ENCODE measurements around the gene CCDC24. TPM values are rescaled to one million over a fixed set of nuclear protein-coding genes. Genes with fewer than 3 reads are reported as not detected.
A peak's percentile ranks its signal among the peaks of the same experiment; 100 is the strongest.

Gene CCDC24
- total and polyA plus RNA-seq, 9 of the 15 experiments (the other 6 are each of a cell fraction or from before 2014, with no cell fraction given): 0.31 to 4.5 (median 1.5) TPM

- Histone ChIP-seq H3K27me3 (ENCODE audit: control insufficient read depth in 2 of 2, insufficient read depth in 2 of 2, low read length in 2 of 2) (no peaks in the 10 kb centered on the region), H3K9me3 (replicated peaks; ENCODE audit: control insufficient read depth, insufficient read depth, low read depth, low read length) (no peaks in the 10 kb centered on the region), H2AFZ (ENCODE audit: low read depth, low read length) (no peak overlapping the region), H4K20me1 (replicated peaks; ENCODE audit: control insufficient read depth, insufficient read depth, low read length) (no peaks in the 10 kb centered on the region; the same call in 1 of the 2 replicates), H3K9me1 (ENCODE audit: control insufficient read depth, insufficient read depth, low read length) (no peaks in the 10 kb centered on the region), H3K4me3 (no peak overlapping the region), H3K4me2 (ENCODE audit: insufficient read depth, low read length) (no peak overlapping the region), H3K36me3 (ENCODE audit: control insufficient read depth, insufficient read depth, low read length) (no peaks in the 10 kb centered on the region), H3K4me1 (replicated peaks in 1 of 2; ENCODE audit: control insufficient read depth in 2 of 2, insufficient read depth in 2 of 2, low read length in 2 of 2) (peaks cover 6 to 36% of the 10 kb centered on the region in 2 experiments; a peak in 4 of 5 replicates), H3K9ac (ENCODE audit: insufficient read depth in 1 of 2, low read depth in 2 of 2, low read length in 2 of 2) (peak overlapping the region in 1 of 2 experiments; percentile 60; a peak in 2 of 4 replicates), H3K79me2 (ENCODE audit: control insufficient read depth, insufficient read depth, low read length) (no peaks in the 10 kb centered on the region), H3K27ac (ENCODE audit: extremely low read depth, low read depth, low read length) (no peak overlapping the region)
- DNase-seq (ENCODE audit: extremely low read depth in 1 of 4, low spot score in 3 of 4) (no peak), ATAC-seq (no peak), FAIRE-seq (no peak)
- intact Hi-C loops (cut with micrococcal nuclease): no loop called here
- WGBS (ENCODE audit: insufficient coverage, low coverage, missing lambda C conversion rate): 82% methylated on average over 10 of the region's 11 CpGs
- ChIA-PET POLR2A (interaction anchor here (0.6 to 1.4 kb wide), 10 partner anchors 9 to 711 kb away, joined by 3 to 7 read pairs (median 3); no protein-coding TSS in a partner anchor), CTCF (ENCODE audit: low intra/inter-chr PET ratio) (no interaction called here)
- no TSS peak for BruUV-seq (replicated peaks)
- TF ChIP-seq TFAP4 (CRISPR knock-in tag; IDR thresholded peaks at IDR 0.05; ENCODE audit: borderline replicate concordance) (no peak), ZNF184 (CRISPR knock-in tag; IDR thresholded peaks at IDR 0.05) (no peak), FOSL1 (tag; conservative IDR thresholded peaks at IDR 0.05) (no peak), POLR2G (IDR thresholded peaks at IDR 0.05; ENCODE audit: low read depth, low read length) (0 out of 2 replicates have a peak, but pooled peaks have one; percentile 26)
- in situ Hi-C loops (cut with MboI): no loop called here
Observed at GRCh38 chr1:44010935-44011471, 19.6 kb downstream of the CCDC24 start.
